ENCODE data around the gene ATP2C1. TPM values are rescaled to one million over a fixed set of nuclear protein-coding genes. Genes with fewer than 3 reads are reported as not detected.

Gene ATP2C1
- total and polyA plus RNA-seq, 2 of the 4 experiments (the other 2 are of a cell fraction) = 41.4 to 50.2 TPM

DNA sequence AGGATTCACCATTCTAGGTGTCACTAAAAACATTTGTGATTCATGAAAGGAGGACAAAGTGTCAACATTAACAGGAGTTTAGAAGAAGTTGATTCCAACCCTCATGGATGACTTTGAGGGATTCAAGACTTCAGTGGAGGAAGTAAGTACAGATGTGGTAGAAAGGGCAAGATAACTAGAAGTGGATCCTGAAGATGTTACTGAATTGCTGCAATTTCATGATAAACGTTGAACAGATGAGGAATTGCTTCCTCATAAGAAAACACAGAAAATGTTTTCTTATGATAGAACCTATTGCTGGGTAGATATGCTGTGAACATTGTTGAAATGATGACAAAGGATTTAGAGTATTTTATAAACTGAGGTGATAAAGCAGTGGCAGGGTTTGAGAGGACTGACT is 23.5 kb upstream of the ATP2C1 start:
- BruUV-seq (replicated peaks) = no TSS peak
- H3K4me3 ChIP-seq (ENCODE audit: insufficient read depth, low read depth, low read length) = no peak overlapping the region

More for the DNA sequence above, 23.5 kb upstream of the ATP2C1 start:
- H3K27ac ChIP-seq (ENCODE audit: insufficient read depth, low read length) = no peak overlapping the region
- H2BK20ac ChIP-seq (ENCODE audit: low read depth, low read length) = no peak overlapping the region
- H2BK5ac ChIP-seq (ENCODE audit: low read depth, low read length, poor library complexity, severe bottlenecking) = no peak overlapping the region
- no peak overlapping the region for H2AK9ac ChIP-seq (replicated peaks; ENCODE audit: low read depth, low read length, poor library complexity)
- no peak overlapping the region for H2BK15ac ChIP-seq (ENCODE audit: low read depth, low read length)
- H3K4me2 ChIP-seq (ENCODE audit: low read depth, low read length) = no peak overlapping the region
- H3K4me1 ChIP-seq (ENCODE audit: control insufficient read depth, insufficient read depth, low read length) = no peaks in the 10 kb centered on the region
- ChIA-PET POLR2A (ENCODE audit: unreplicated experiment) (no interaction called here), CTCF (interaction anchor here (0.7 kb wide), 1 partner anchor 387 kb away, joined by 6 read pairs; no protein-coding TSS in a partner anchor)
- H3K9me3 ChIP-seq (ENCODE audit: control insufficient read depth, insufficient read depth, low read length) = no peaks in the 10 kb centered on the region
- no peak overlapping the region for H3K18ac ChIP-seq (ENCODE audit: low read depth, low read length)
- intact Hi-C loops (cut with micrococcal nuclease) = no loop called here
- H4K8ac ChIP-seq (ENCODE audit: low read depth in 2 of 2, low read length in 2 of 2) = no peak overlapping the region
- no peak overlapping the region for H4K91ac ChIP-seq (ENCODE audit: insufficient read depth, low read depth, low read length)
- no peaks in the 10 kb centered on the region for H3K79me1 ChIP-seq (ENCODE audit: low read depth in 1 of 2, low read length in 2 of 2)
- H3K36me3 ChIP-seq (ENCODE audit: control insufficient read depth, insufficient read depth, low read length) = no peaks in the 10 kb centered on the region
- no peak overlapping the region for H3K9ac ChIP-seq (ENCODE audit: low read depth, low read length)
- H4K20me1 ChIP-seq (ENCODE audit: insufficient read depth, low read length) = no peaks in the 10 kb centered on the region
- WGBS, 2 experiments (ENCODE audit: extremely low coverage in 2 of 2, insufficient read length in 1 of 2) = no CpG with 5 or more reads among the region's 1 CpG
- DNase-seq (no peak), ATAC-seq (ENCODE audit: low read depth) (no peak)
- no peak overlapping the region for H2AFZ ChIP-seq (replicated peaks; ENCODE audit: low read length, poor library complexity)
- no peak overlapping the region for H2BK120ac ChIP-seq (ENCODE audit: low read depth, low read length)
- no peak overlapping the region for H3K4ac ChIP-seq (ENCODE audit: low read depth, low read length)
- in situ Hi-C loops (cut with MboI; ENCODE audit: low sequenced_read_pairs) = no loop called here
- no peak overlapping the region for H3K23ac ChIP-seq (ENCODE audit: low read depth, low read length)
- no peak overlapping the region for H3K14ac ChIP-seq (replicated peaks; ENCODE audit: low read depth, low read length)
- dilution Hi-C loops (cut with HindIII; ENCODE audit: low sequenced_read_pairs, unreplicated experiment) = no loop called here
- H3K56ac ChIP-seq (ENCODE audit: extremely low read depth, insufficient read depth, low read length) = no peak overlapping the region
- H3K27me3 ChIP-seq (ENCODE audit: control insufficient read depth, insufficient read depth, low read length) = no peaks in the 10 kb centered on the region
- H2AK5ac ChIP-seq (ENCODE audit: low read depth, low read length) = no peak overlapping the region
- no peak for TF ChIP-seq FOS (IDR thresholded peaks at IDR 0.05; ENCODE audit: low read depth, low read length)
- TF ChIP-seq CEBPB (IDR thresholded peaks at IDR 0.05; ENCODE audit: low read depth, low read length) = no peak
- no peak for TF ChIP-seq SMC3 (IDR thresholded peaks at IDR 0.05; ENCODE audit: low read depth, low read length)
- no peak for TF ChIP-seq MAZ (IDR thresholded peaks at IDR 0.05; ENCODE audit: borderline replicate concordance, low read depth, low read length)
- no peak for TF ChIP-seq MXI1 (IDR thresholded peaks at IDR 0.05; ENCODE audit: borderline replicate concordance, low read depth, low read length)
- no peak for TF ChIP-seq POLR2A (IDR thresholded peaks at IDR 0.05; ENCODE audit: low read depth, low read length)
- TF ChIP-seq RAD21 (IDR thresholded peaks at IDR 0.05; ENCODE audit: low read length) = no peak
- TF ChIP-seq BHLHE40 (IDR thresholded peaks at IDR 0.05; ENCODE audit: low read depth, low read length) = no peak
- TF ChIP-seq, protein P1, sequence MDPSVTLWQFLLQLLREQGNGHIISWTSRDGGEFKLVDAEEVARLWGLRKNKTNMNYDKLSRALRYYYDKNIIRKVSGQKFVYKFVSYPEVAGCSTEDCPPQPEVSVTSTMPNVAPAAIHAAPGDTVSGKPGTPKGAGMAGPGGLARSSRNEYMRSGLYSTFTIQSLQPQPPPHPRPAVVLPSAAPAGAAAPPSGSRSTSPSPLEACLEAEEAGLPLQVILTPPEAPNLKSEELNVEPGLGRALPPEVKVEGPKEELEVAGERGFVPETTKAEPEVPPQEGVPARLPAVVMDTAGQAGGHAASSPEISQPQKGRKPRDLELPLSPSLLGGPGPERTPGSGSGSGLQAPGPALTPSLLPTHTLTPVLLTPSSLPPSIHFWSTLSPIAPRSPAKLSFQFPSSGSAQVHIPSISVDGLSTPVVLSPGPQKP (IDR thresholded peaks at IDR 0.05; ENCODE audit: borderline replicate concordance, low read depth, low read length) = no peak
- no peak for TF ChIP-seq MAFK (IDR thresholded peaks at IDR 0.05; ENCODE audit: low read depth, low read length)
- no peak for TF ChIP-seq NFE2L2 (IDR thresholded peaks at IDR 0.05; ENCODE audit: low read depth, low read length)
- no peak for TF ChIP-seq CHD1 (IDR thresholded peaks at IDR 0.05; ENCODE audit: low read depth, low read length)
- TF ChIP-seq, protein P2, sequence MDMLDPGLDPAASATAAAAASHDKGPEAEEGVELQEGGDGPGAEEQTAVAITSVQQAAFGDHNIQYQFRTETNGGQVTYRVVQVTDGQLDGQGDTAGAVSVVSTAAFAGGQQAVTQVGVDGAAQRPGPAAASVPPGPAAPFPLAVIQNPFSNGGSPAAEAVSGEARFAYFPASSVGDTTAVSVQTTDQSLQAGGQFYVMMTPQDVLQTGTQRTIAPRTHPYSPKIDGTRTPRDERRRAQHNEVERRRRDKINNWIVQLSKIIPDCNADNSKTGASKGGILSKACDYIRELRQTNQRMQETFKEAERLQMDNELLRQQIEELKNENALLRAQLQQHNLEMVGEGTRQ (IDR thresholded peaks at IDR 0.05; ENCODE audit: low read depth, low read length) = no peak
- TF ChIP-seq, protein P3, sequence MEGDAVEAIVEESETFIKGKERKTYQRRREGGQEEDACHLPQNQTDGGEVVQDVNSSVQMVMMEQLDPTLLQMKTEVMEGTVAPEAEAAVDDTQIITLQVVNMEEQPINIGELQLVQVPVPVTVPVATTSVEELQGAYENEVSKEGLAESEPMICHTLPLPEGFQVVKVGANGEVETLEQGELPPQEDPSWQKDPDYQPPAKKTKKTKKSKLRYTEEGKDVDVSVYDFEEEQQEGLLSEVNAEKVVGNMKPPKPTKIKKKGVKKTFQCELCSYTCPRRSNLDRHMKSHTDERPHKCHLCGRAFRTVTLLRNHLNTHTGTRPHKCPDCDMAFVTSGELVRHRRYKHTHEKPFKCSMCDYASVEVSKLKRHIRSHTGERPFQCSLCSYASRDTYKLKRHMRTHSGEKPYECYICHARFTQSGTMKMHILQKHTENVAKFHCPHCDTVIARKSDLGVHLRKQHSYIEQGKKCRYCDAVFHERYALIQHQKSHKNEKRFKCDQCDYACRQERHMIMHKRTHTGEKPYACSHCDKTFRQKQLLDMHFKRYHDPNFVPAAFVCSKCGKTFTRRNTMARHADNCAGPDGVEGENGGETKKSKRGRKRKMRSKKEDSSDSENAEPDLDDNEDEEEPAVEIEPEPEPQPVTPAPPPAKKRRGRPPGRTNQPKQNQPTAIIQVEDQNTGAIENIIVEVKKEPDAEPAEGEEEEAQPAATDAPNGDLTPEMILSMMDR (conservative IDR thresholded peaks at IDR 0.05; ENCODE audit: low read depth, low read length) = no peak
- no peak for TF ChIP-seq RFX5 (IDR thresholded peaks at IDR 0.05; ENCODE audit: low read depth, low read length)
- TF ChIP-seq RCOR1 (IDR thresholded peaks at IDR 0.05; ENCODE audit: insufficient replicate concordance, low read length) = no peak
- H3K9me1 ChIP-seq (ENCODE audit: insufficient read depth, low read length) = no peaks in the 10 kb centered on the region
- H4K5ac ChIP-seq (ENCODE audit: low read depth, low read length) = no peak overlapping the region

Measured in IMR-90 (cell line).